Ovary (tissue), 3 donors: ENCODE data around the gene GREM2.

Experiments used
- EP300 ChIP-seq: sonication (generic); formaldehyde crosslinking; IDR thresholded peaks from one replicate; pipeline ENCODE4 v1.6.1; 2017; ENCODE audit warnings: antibody characterized with exemption
- POLR2A ChIP-seq: fragments of 450-650 bp; IDR thresholded peaks from one replicate; pipeline ENCODE4 v1.6.1; 2017; ENCODE audit warnings: antibody characterized with exemption, mild to moderate bottlenecking, moderate library complexity
- TF ChIP-seq, protein P1 (sequence below), 3 donors: fragments of 450-650 bp in 2 of 3; fragments of 200-600 bp in 1 of 3; IDR thresholded peaks; one replicate each; pipeline versions ENCODE4 v1.5.1 to v1.8.0; 2016 to 2022; ENCODE audit warnings: antibody characterized with exemption in 3 of 3, mild to moderate bottlenecking in 1 of 3
- donor health status: DM: no; HTN: no; CAD: no.

- TF ChIP-seq, protein P1, sequence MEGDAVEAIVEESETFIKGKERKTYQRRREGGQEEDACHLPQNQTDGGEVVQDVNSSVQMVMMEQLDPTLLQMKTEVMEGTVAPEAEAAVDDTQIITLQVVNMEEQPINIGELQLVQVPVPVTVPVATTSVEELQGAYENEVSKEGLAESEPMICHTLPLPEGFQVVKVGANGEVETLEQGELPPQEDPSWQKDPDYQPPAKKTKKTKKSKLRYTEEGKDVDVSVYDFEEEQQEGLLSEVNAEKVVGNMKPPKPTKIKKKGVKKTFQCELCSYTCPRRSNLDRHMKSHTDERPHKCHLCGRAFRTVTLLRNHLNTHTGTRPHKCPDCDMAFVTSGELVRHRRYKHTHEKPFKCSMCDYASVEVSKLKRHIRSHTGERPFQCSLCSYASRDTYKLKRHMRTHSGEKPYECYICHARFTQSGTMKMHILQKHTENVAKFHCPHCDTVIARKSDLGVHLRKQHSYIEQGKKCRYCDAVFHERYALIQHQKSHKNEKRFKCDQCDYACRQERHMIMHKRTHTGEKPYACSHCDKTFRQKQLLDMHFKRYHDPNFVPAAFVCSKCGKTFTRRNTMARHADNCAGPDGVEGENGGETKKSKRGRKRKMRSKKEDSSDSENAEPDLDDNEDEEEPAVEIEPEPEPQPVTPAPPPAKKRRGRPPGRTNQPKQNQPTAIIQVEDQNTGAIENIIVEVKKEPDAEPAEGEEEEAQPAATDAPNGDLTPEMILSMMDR (IDR thresholded peaks at IDR 0.05) = no peak
- TF ChIP-seq EP300 = no peak
- no peak for TF ChIP-seq POLR2A
These were observed 145.4 kb downstream of the GREM2 start for GRCh38 chr1:240466509-240466908.
